Effector CD4-positive, alpha-beta T cell (primary cell): ENCODE measurements around the gene LZTFL1.

Source experiments
- DNase-seq: peaks from one replicate; pipeline ENCODE4 v3.0.0-alpha.2; 2020

LZTFL1 gene

GRCh38 chr3:45807681-45808540 is 34.0 kb downstream of the LZTFL1 start:
- DNase-seq, result no peak

- DNase-seq, result no peak
These were observed 34.8 kb downstream of the LZTFL1 start for GRCh38 chr3:45807133-45807532.

- DNase-seq, result no peak
These were observed 35.8 kb downstream of the LZTFL1 start for GRCh38 chr3:45806072-45806471.

- DNase-seq, result no peak
These were observed 38.5 kb downstream of the LZTFL1 start for GRCh38 chr3:45803252-45803935.

- DNase-seq, result no peak
These were observed 39.8 kb downstream of the LZTFL1 start for GRCh38 chr3:45802146-45802545.

- no peak for DNase-seq
These were observed 41.3 kb downstream of the LZTFL1 start for GRCh38 chr3:45800611-45801010.

GRCh38 chr3:45799586-45799985 is 42.3 kb downstream of the LZTFL1 start:
- no peak for DNase-seq

GRCh38 chr3:45798034-45798433 is 43.9 kb downstream of the LZTFL1 start:
- no peak for DNase-seq

GRCh38 chr3:45796902-45797637 is 44.8 kb downstream of the LZTFL1 start:
- DNase-seq, result no peak

GRCh38 chr3:45795882-45796765 is 45.8 kb downstream of the LZTFL1 start, which contains the start of gene SLC6A20:
SLC6A20 (minus strand) TSS chr3:45796536; CDS start chr3:45796419, 117 bp downstream.
- DNase-seq, result no peak

GRCh38 chr3:45795509-45795881 is 46.4 kb downstream of the LZTFL1 start:
- DNase-seq, result no peak

- no peak for DNase-seq
These were observed 47.3 kb downstream of the LZTFL1 start for GRCh38 chr3:45794660-45795059.

GRCh38 chr3:45794177-45794560 is 47.8 kb downstream of the LZTFL1 start:
- DNase-seq, result no peak

GRCh38 chr3:45793482-45794176 is 48.3 kb downstream of the LZTFL1 start:
- DNase-seq, result no peak

- no peak for DNase-seq
These were observed 49.3 kb downstream of the LZTFL1 start for GRCh38 chr3:45792516-45793172.

GRCh38 chr3:45792036-45792435 is 49.9 kb downstream of the LZTFL1 start:
- DNase-seq, result no peak

GRCh38 chr3:45790596-45790995 is 51.3 kb downstream of the LZTFL1 start:
- DNase-seq, result no peak

GRCh38 chr3:45789235-45789812 is 52.6 kb downstream of the LZTFL1 start:
- DNase-seq, result no peak

- no peak for DNase-seq
These were observed 54.4 kb downstream of the LZTFL1 start for GRCh38 chr3:45787551-45787950.

GRCh38 chr3:45786801-45787495 is 55.0 kb downstream of the LZTFL1 start:
- DNase-seq, result no peak
